ENCODE measurements around the gene SLC35C1.

- TF ChIP-seq ZNF589 (CRISPR knock-in tag; IDR thresholded peaks at IDR 0.05; ENCODE audit: low read depth) (no peak), ZNF175 (CRISPR knock-in tag; IDR thresholded peaks at IDR 0.05; ENCODE audit: low read depth) (no peak), SMC3 (conservative IDR thresholded peaks at IDR 0.05; ENCODE audit: insufficient read depth, low read depth, low read length) (no peak), YY1 (IDR thresholded peaks at IDR 0.05; ENCODE audit: borderline replicate concordance in 1 of 3, control insufficient read depth in 1 of 3, extremely low read depth in 1 of 3, insufficient read depth in 3 of 3, insufficient read length in 1 of 3, insufficient replicate concordance in 2 of 3, low read depth in 1 of 3, low read length in 2 of 3) (no peak), SLC30A9 (CRISPR knock-in tag; IDR thresholded peaks at IDR 0.05) (no peak), HNRNPLL (IDR thresholded peaks at IDR 0.05; ENCODE audit: low read depth, low read length, poor library complexity, severe bottlenecking) (no peak), ETV1 (tag; conservative IDR thresholded peaks at IDR 0.05; ENCODE audit: low read depth) (no peak), REST (IDR thresholded peaks at IDR 0.05; ENCODE audit: borderline replicate concordance) (no peak), REST (CRISPR knock-in tag; IDR thresholded peaks at IDR 0.05; ENCODE audit: low read depth) (no peak), ARID3A (IDR thresholded peaks at IDR 0.05; ENCODE audit: borderline replicate concordance, low read depth, low read length) (no peak), FOS (IDR thresholded peaks at IDR 0.05; ENCODE audit: extremely low read depth, insufficient read length) (no peak)
Observed at GRCh38 chr11:45765107-45765668, 39.8 kb upstream of the SLC35C1 start.

Measured in K562 (cell line).